CD14-positive monocyte (primary cell): ENCODE measurements around the gene CYP27C1. TPM values are rescaled to one million over a fixed set of nuclear protein-coding genes. Genes with fewer than 3 reads are reported as not detected.

Experiments used
- DNase-seq, 3 donors: peaks; one replicate each; pipeline ENCODE4 v3.0.0-alpha.2; 2011 to 2022
- H2AFZ ChIP-seq: 2 replicates; pipeline ENCODE4 v1.6.0; 2012; ENCODE audit warnings: mild to moderate bottlenecking, low read depth, low read length, inconsistent platforms; ENCODE audit not compliant: insufficient read depth, poor library complexity, severe bottlenecking
- H3K27ac ChIP-seq, 2 donors: 1 replicate in 1 of 2; 2 replicates in 1 of 2; pipeline ENCODE4 v1.5.1; 2012 to 2013; ENCODE audit warnings: low read length in 2 of 2, control low read depth in 1 of 2, inconsistent platforms in 1 of 2, low read depth in 1 of 2, mild to moderate bottlenecking in 1 of 2
- H3K27me3 ChIP-seq, 2 donors: one replicate each; pipeline versions ENCODE4 v1.6.0 to v1.6.1; 2011 to 2013; ENCODE audit warnings: low read length in 2 of 2; ENCODE audit not compliant: control insufficient read depth in 2 of 2, insufficient read depth in 2 of 2
- H3K36me3 ChIP-seq, 2 donors: replicated peaks in 1 of 2; 1 replicate in 1 of 2; 2 replicates in 1 of 2; pipeline versions ENCODE4 v1.5.1 to v1.6.1; 2012 to 2013; ENCODE audit warnings: low read length in 2 of 2, control low read depth in 1 of 2, inconsistent platforms in 1 of 2, mild to moderate bottlenecking in 1 of 2; ENCODE audit not compliant: insufficient read depth in 2 of 2, control insufficient read depth in 1 of 2
- H3K4me1 ChIP-seq, 2 donors: 1 replicate in 1 of 2; 2 replicates in 1 of 2; pipeline versions ENCODE4 v1.5.1 to v1.6.1; 2012 to 2013; ENCODE audit warnings: low read length in 2 of 2, control low read depth in 1 of 2, inconsistent platforms in 1 of 2, mild to moderate bottlenecking in 1 of 2, moderate library complexity in 1 of 2; ENCODE audit not compliant: insufficient read depth in 2 of 2, control insufficient read depth in 1 of 2
- H3K4me2 ChIP-seq: replicated peaks from 2 replicates; pipeline ENCODE3; 2012; ENCODE audit warnings: low read length, moderate library complexity, mild to moderate bottlenecking; ENCODE audit not compliant: poor library complexity, severe bottlenecking; ENCODE audit errors: extremely low read depth
- H3K4me3 ChIP-seq, 3 experiments: fragments of 200-600 bp in 1 of 3; sonication (generic) in 1 of 3; replicated peaks in 1 of 3; 1 replicate in 2 of 3; 2 replicates in 1 of 3; pipeline ENCODE4 v1.5.1; 2011 to 2013; ENCODE audit warnings: low read length in 3 of 3, mild to moderate bottlenecking in 3 of 3, control low read depth in 2 of 3, low read depth in 2 of 3, inconsistent platforms in 1 of 3, moderate library complexity in 1 of 3
- H3K79me2 ChIP-seq: 2 replicates; pipeline ENCODE4 v1.6.0; 2012; ENCODE audit warnings: mild to moderate bottlenecking, control low read depth, inconsistent platforms, low read length, moderate library complexity; ENCODE audit not compliant: insufficient read depth
- H3K9ac ChIP-seq: 2 replicates; pipeline ENCODE4 v1.6.0; 2017; ENCODE audit warnings: low read length, mild to moderate bottlenecking; ENCODE audit not compliant: insufficient read depth, poor library complexity, severe bottlenecking
- H3K9me3 ChIP-seq, 2 donors: replicated peaks in 1 of 2; 1 replicate in 1 of 2; 2 replicates in 1 of 2; pipeline versions ENCODE4 v1.5.1 to v1.6.1; 2012 to 2013; ENCODE audit warnings: low read length in 2 of 2, control low read depth in 1 of 2; ENCODE audit not compliant: control insufficient read depth in 1 of 2, insufficient read depth in 1 of 2
- H4K20me1 ChIP-seq: 2 replicates; pipeline ENCODE4 v1.6.0; 2012; ENCODE audit warnings: mild to moderate bottlenecking, low read length, control low read depth, moderate library complexity; ENCODE audit not compliant: insufficient read depth
- H3K27ac Mint-ChIP-seq, 7 donors: one replicate each; pipeline ENCODE4 v1.8.0; 2020; ENCODE audit warnings: mild to moderate bottlenecking in 7 of 7, mixed read lengths in 7 of 7, moderate library complexity in 6 of 7, inconsistent platforms in 2 of 7
- H3K27me3 Mint-ChIP-seq, 3 donors: one replicate each; pipeline ENCODE4 v1.8.0; 2021 to 2022; ENCODE audit warnings: low read depth in 3 of 3, mild to moderate bottlenecking in 3 of 3, mixed read lengths in 3 of 3, moderate library complexity in 3 of 3, inconsistent platforms in 1 of 3
- H3K36me3 Mint-ChIP-seq, 2 donors: one replicate each; pipeline ENCODE4 v1.8.0; 2020; ENCODE audit warnings: mixed read lengths in 2 of 2, inconsistent platforms in 1 of 2, mild to moderate bottlenecking in 1 of 2
- H3K4me1 Mint-ChIP-seq: one replicate; pipeline ENCODE4 v1.8.0; 2020; ENCODE audit warnings: mild to moderate bottlenecking, mixed read lengths
- H3K4me3 Mint-ChIP-seq, 2 donors: one replicate each; pipeline ENCODE4 v1.8.0; 2020; ENCODE audit warnings: mild to moderate bottlenecking in 2 of 2, mixed read lengths in 2 of 2, moderate library complexity in 1 of 2
- H3K9me3 Mint-ChIP-seq, 7 donors: one replicate each; pipeline ENCODE4 v1.8.0; 2020 to 2022; ENCODE audit warnings: mixed read lengths in 7 of 7, mild to moderate bottlenecking in 6 of 7, moderate library complexity in 6 of 7, inconsistent platforms in 2 of 7
- WGBS: methylation state at CpG from one replicate; pipeline ENCODE4 v1.1.5; 2013; ENCODE audit warnings: missing lambda C conversion rate; ENCODE audit not compliant: insufficient coverage; 5-methylcytosine and 5-hydroxymethylcytosine counted together
- intact Hi-C, 2 donors: fragments of 100-400 bp; cut with micrococcal nuclease; formaldehyde crosslinking; loops; one replicate each; pipeline versions ENCODE4 v1.15.0 to v1.15.1; 2023
- polyA plus RNA-seq, 3 donors: library from polyadenylated mRNA; depleted of rRNA in 1 of 3; unstranded in 2 of 3; stranded (reverse) in 1 of 3; fragments of 300-500 nt in 2 of 3; fragments of >200 nt in 1 of 3; fragmentation: Illumina TruSeq in 2 of 3; gene quantifications; 1 replicate in 2 of 3; 2 replicates in 1 of 3; pipeline ENCODE4 v1.2.3, GENCODE V29; 2012 to 2021
- TF ChIP-seq, protein P1 (sequence below): fragments of 200-600 bp; IDR thresholded peaks from one replicate; pipeline ENCODE4 v1.8.0; 2022; ENCODE audit warnings: antibody characterized with exemption, mild to moderate bottlenecking

Gene CYP27C1
- polyA plus RNA-seq, 3 donors: not detected

GRCh38 chr2:127157114-127157513 is 63.0 kb downstream of the CYP27C1 start:
- H3K27ac Mint-ChIP-seq: peak overlapping the region in 2 of 7 donors; percentile 4 to 36
- H3K4me1 ChIP-seq: peaks cover 6 to 8% of the 10 kb centered on the region in 2 donors
- H3K9me3 Mint-ChIP-seq: peaks cover 0 to 4% (median 0%) of the 10 kb centered on the region in 7 donors
- DNase-seq: no peak
- intact Hi-C loops: no loop called here
- H2AFZ ChIP-seq: no peak overlapping the region
- no peak overlapping the region for H3K27ac ChIP-seq
- H3K4me2 ChIP-seq: no peak overlapping the region
- H3K79me2 ChIP-seq: no peaks in the 10 kb centered on the region
- H4K20me1 ChIP-seq: no peaks in the 10 kb centered on the region
- TF ChIP-seq, protein P1, sequence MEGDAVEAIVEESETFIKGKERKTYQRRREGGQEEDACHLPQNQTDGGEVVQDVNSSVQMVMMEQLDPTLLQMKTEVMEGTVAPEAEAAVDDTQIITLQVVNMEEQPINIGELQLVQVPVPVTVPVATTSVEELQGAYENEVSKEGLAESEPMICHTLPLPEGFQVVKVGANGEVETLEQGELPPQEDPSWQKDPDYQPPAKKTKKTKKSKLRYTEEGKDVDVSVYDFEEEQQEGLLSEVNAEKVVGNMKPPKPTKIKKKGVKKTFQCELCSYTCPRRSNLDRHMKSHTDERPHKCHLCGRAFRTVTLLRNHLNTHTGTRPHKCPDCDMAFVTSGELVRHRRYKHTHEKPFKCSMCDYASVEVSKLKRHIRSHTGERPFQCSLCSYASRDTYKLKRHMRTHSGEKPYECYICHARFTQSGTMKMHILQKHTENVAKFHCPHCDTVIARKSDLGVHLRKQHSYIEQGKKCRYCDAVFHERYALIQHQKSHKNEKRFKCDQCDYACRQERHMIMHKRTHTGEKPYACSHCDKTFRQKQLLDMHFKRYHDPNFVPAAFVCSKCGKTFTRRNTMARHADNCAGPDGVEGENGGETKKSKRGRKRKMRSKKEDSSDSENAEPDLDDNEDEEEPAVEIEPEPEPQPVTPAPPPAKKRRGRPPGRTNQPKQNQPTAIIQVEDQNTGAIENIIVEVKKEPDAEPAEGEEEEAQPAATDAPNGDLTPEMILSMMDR: no peak
- no peaks in the 10 kb centered on the region for H3K27me3 ChIP-seq
- H3K36me3 ChIP-seq: no peaks in the 10 kb centered on the region
- no peaks in the 10 kb centered on the region for H3K9me3 ChIP-seq
- no peak overlapping the region for H3K9ac ChIP-seq
- H3K4me1 Mint-ChIP-seq: peaks cover 10% of the 10 kb centered on the region
- peaks cover 1 to 4% (median 3%) of the 10 kb centered on the region in 3 donors for H3K27me3 Mint-ChIP-seq
- H3K4me3 ChIP-seq: no peak overlapping the region
- H3K4me3 Mint-ChIP-seq: no peak overlapping the region
- H3K36me3 Mint-ChIP-seq: no peaks in the 10 kb centered on the region
- no CpG with 5 or more reads among the region's 6 CpGs for WGBS

GRCh38 chr2:127155947-127156346 is 64.2 kb downstream of the CYP27C1 start:
- H3K79me2 ChIP-seq: no peaks in the 10 kb centered on the region
- no peak overlapping the region for H3K4me2 ChIP-seq
- TF ChIP-seq, protein P1: no peak
- no peaks in the 10 kb centered on the region for H3K36me3 ChIP-seq
- H3K9ac ChIP-seq: no peak overlapping the region
- no peak overlapping the region for H2AFZ ChIP-seq
- H3K27me3 Mint-ChIP-seq: peaks cover 1 to 4% (median 3%) of the 10 kb centered on the region in 3 donors
- H3K4me1 ChIP-seq: peaks cover 6 to 8% of the 10 kb centered on the region in 2 donors
- H3K27ac Mint-ChIP-seq: no peak overlapping the region
- H3K9me3 Mint-ChIP-seq: peaks cover 0 to 4% (median 3%) of the 10 kb centered on the region in 7 donors
- peaks cover 10% of the 10 kb centered on the region for H3K4me1 Mint-ChIP-seq
- H3K27ac ChIP-seq: no peak overlapping the region
- WGBS: no CpG with 5 or more reads among the region's 2 CpGs
- H4K20me1 ChIP-seq: no peaks in the 10 kb centered on the region
- H3K4me3 Mint-ChIP-seq: no peak overlapping the region
- H3K4me3 ChIP-seq: no peak overlapping the region
- DNase-seq: no peak
- peaks cover 0 to 2% of the 10 kb centered on the region in 2 donors for H3K9me3 ChIP-seq
- H3K36me3 Mint-ChIP-seq: no peaks in the 10 kb centered on the region
- intact Hi-C loops: no loop called here
- no peaks in the 10 kb centered on the region for H3K27me3 ChIP-seq
